SK-N-MC (cell line): ENCODE measurements around the gene PDZRN4.

Experiments
- EZH2 ChIP-seq: fragments of 200-600 bp; sonication (generic); IDR thresholded peaks from one replicate; pipeline ENCODE4 v1.6.1; 2017; ENCODE audit warnings: antibody characterized with exemption
- POLR2AphosphoS5 ChIP-seq: IDR thresholded peaks from 2 replicates; pipeline ENCODE4 v1.6.1; 2012; ENCODE audit warnings: mild to moderate bottlenecking, low read depth, low read length, borderline replicate concordance

DNA sequence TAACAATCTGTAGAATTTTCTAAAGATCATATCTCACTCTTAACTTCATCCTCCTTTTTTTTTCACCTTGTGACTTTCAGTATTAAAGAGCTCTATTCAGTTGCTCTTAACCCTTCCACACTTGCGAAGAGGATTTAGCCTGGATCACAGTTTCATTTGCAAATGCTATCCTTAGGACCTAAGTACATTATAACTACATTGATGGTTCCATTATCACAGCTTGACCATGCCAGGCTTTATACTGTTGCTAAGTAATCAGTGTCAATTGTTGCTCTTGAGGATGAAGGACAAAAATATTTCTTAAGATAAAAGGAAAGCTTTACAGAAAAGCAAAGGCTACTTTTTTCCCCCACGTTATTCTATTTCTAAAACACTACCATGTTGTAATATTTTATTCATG, 122.2 kb downstream of the PDZRN4 start:
- TF ChIP-seq POLR2AphosphoS5 (no peak), EZH2 (no peak)
